Pancreas (tissue), 10 donors: ENCODE measurements around the gene CFAP91. TPM values are rescaled to one million over a fixed set of nuclear protein-coding genes. Genes with fewer than 3 reads are reported as not detected.
"Not testable (repeated sequence)": the region's sequence is repeated elsewhere in the genome, so short reads cannot be mapped to it uniquely, and the experiment has no call there.

Experiments
- ATAC-seq, 4 donors: fragments of 200-7000 bp; cut with Tn5 transposase; one replicate each; pipeline versions ENCODE4 v1.8.0 to v1.9.1; 2020; ENCODE audit warnings: mild to moderate bottlenecking in 4 of 4, moderate library complexity in 4 of 4
- DNase-seq, 6 donors: peaks; one replicate each; pipeline ENCODE4 v3.0.0-alpha.2; 2020
- FAIRE-seq: peaks from 2 replicates; lab custom pipeline; 2012; peaks lifted over from hg19 to GRCh38; lab: Jason Lieb, UNC
- H3K27ac ChIP-seq, 4 donors: fragments of 200-600 bp; sonication (generic); 1 replicate in 3 of 4; 2 replicates in 1 of 4; pipeline versions ENCODE4 v1.5.0 to v1.8.0; 2020
- H3K27me3 ChIP-seq, 4 donors: fragments of 200-600 bp; one replicate each; pipeline ENCODE4 v1.8.0; 2021
- H3K36me3 ChIP-seq, 3 donors: fragments of 200-600 bp; sonication (generic) in 1 of 3; one replicate each; pipeline versions ENCODE4 v1.5.0 to v1.8.0; 2020 to 2021
- H3K4me1 ChIP-seq, 3 donors: fragments of 200-600 bp; one replicate each; pipeline ENCODE4 v1.8.0; 2021
- H3K4me3 ChIP-seq, 4 donors: fragments of 200-600 bp; sonication (generic) in 2 of 4; one replicate each; pipeline versions ENCODE4 v1.5.0 to v1.8.0; 2020 to 2021
- H3K9me3 ChIP-seq, 4 donors: fragments of 200-600 bp; one replicate each; pipeline ENCODE4 v1.8.0; 2021
- CTCF ChIP-seq, 4 donors: fragments of 200-600 bp; sonication (generic) in 3 of 4; IDR thresholded peaks; one replicate each; pipeline versions ENCODE4 v1.5.0 to v1.8.0; 2021; ENCODE audit warnings: antibody characterized with exemption in 4 of 4
- WGBS, 2 donors: extraction: QIAGEN DNeasy Blood & Tissue Kit; methylation state at CpG; one replicate each; pipeline ENCODE4 v1.1.7; 2013; 5-methylcytosine and 5-hydroxymethylcytosine counted together
- intact Hi-C, 3 donors: fragments of 100-400 bp; cut with DNase I; formaldehyde crosslinking; loops; one replicate each; pipeline versions ENCODE4 v1.11.1 to v1.14.2; 2022
- polyA plus RNA-seq, 2 donors: library from polyadenylated mRNA; stranded (reverse); fragments of 200-250 nt; gene quantifications; one replicate each; pipeline ENCODE4 v1.2.3, GENCODE V29; 2013
- total RNA-seq, 6 donors: library from RNA; stranded (reverse); fragmentation: NEBNext Ultra II Directional in 4 of 6; extraction: Animal tissue kit (Norgen Biotek cat#: 25700) in 4 of 6; gene quantifications; one replicate each; pipeline versions ENCODE4 v1.2.1 to v1.2.4, GENCODE V29; 2021 to 2023
- donor health status: healthy with polysubstance abuse.
- donor health status: DM: no; HTN: no; CAD: no; lungs with moderate emphysema.
- donor health status: DM: no; HTN: no; CAD: no.
- donor health status: control.
- donor health status: control.
- donor health status: Bipolar disorder and iron deficiency.
- donor health status: DM: yes; HTN: yes; CAD: no.
- donor health status: DM: no; HTN: no; CAD: no.
- donor health status: DM: no; HTN: no; CAD: no.
- donor health status: DM: yes; HTN: yes; CAD: no.

Gene CFAP91
- total and polyA plus RNA-seq, 8 donors: 8.6 to 20.9 (median 13.3) TPM

- peaks cover 0 to 5% (median 0%) of the 10 kb centered on the region in 3 donors for H3K36me3 ChIP-seq
- H3K4me3 ChIP-seq: peak within 1 kb of the TSS; percentile 44 to 82 (median 74)
- WGBS, 2 donors: 1% methylated on average over 53 of the region's 54 CpGs
- no peaks in the 10 kb centered on the region for H3K9me3 ChIP-seq
- no peaks in the 10 kb centered on the region for H3K27me3 ChIP-seq
- DNase-seq: peak; percentile 97 to 99 (median 97)
- peaks cover 5 to 16% (median 13%) of the 10 kb centered on the region in 3 donors for H3K4me1 ChIP-seq
- TF ChIP-seq CTCF (IDR thresholded peaks at IDR 0.05): no peak
- peak within 1 kb of the TSS; percentile 65 to 85 (median 77) for H3K27ac ChIP-seq
- peak; percentile 91 to 98 (median 96) for ATAC-seq
- intact Hi-C loops: no loop called here
- peak; percentile 49 for FAIRE-seq
Observed at GRCh38 chr3:119676771-119677640, 25.8 kb upstream of the CFAP91 start, which contains the start of gene COX17. COX17 (minus strand) TSS chr3:119677406; CDS start chr3:119677310, 96 bp downstream.

- Histone ChIP-seq H3K36me3 (no peaks in the 10 kb centered on the region), H3K4me1 (peaks cover 5 to 16% (median 13%) of the 10 kb centered on the region in 3 donors), H3K27me3 (no peaks in the 10 kb centered on the region), H3K27ac (peak overlapping the region in 3 of 4 donors; percentile 35 to 85 (median 81)), H3K9me3 (no peaks in the 10 kb centered on the region), H3K4me3 (peak overlapping the region; percentile 44 to 82 (median 74))
- TF ChIP-seq CTCF (IDR thresholded peaks at IDR 0.05): no peak
- DNase-seq (no peak), ATAC-seq (no peak), FAIRE-seq (no peak)
- intact Hi-C loops: no loop called here
- WGBS, 2 donors: 5 to 10% methylated on average over 6 of the region's 6 CpGs
Observed at GRCh38 chr3:119677641-119677934, 25.2 kb upstream of the CFAP91 start.

GRCh38 chr3:119678209-119678608 is 24.6 kb upstream of the CFAP91 start:
- FAIRE-seq, H3K27me3 ChIP-seq, H3K27ac ChIP-seq, H3K9me3 ChIP-seq, intact Hi-C loops, H3K36me3 ChIP-seq, H3K4me3 ChIP-seq, DNase-seq, ATAC-seq: not testable (repeated sequence)
- 93 to 94% methylated on average over 10 of the region's 10 CpGs for WGBS, 2 donors
- H3K4me1 ChIP-seq: peaks cover 5 to 16% (median 13%) of the 10 kb centered on the region in 3 donors

GRCh38 chr3:119679874-119680273 is 22.9 kb upstream of the CFAP91 start:
- Histone ChIP-seq H3K27me3 (no peaks in the 10 kb centered on the region), H3K9me3 (no peaks in the 10 kb centered on the region), H3K4me1 (peaks cover 5 to 16% (median 13%) of the 10 kb centered on the region in 3 donors), H3K36me3 (no peaks in the 10 kb centered on the region), H3K27ac (no peak overlapping the region), H3K4me3 (no peak overlapping the region)
- ATAC-seq (no peak), FAIRE-seq (no peak), DNase-seq (no peak)
- no peak for TF ChIP-seq CTCF (IDR thresholded peaks at IDR 0.05)
- intact Hi-C loops: no loop called here

- Histone ChIP-seq H3K27ac (no peak overlapping the region), H3K36me3 (no peaks in the 10 kb centered on the region), H3K27me3 (no peaks in the 10 kb centered on the region), H3K4me3 (no peak overlapping the region), H3K4me1 (peaks cover 0 to 6% (median 3%) of the 10 kb centered on the region in 3 donors), H3K9me3 (no peaks in the 10 kb centered on the region)
- WGBS, 2 donors: 32 to 48% methylated on average over 1 of the region's 1 CpG
- no peak for TF ChIP-seq CTCF (IDR thresholded peaks at IDR 0.05)
- ATAC-seq (peak in 1 of 4 donors; percentile 17), DNase-seq (no peak), FAIRE-seq (peak; percentile 47)
- intact Hi-C loops: no loop called here
Observed at GRCh38 chr3:119681279-119681678, 21.5 kb upstream of the CFAP91 start.
